Right lobe of liver (tissue), 6 donors: ENCODE results near the gene DQX1. TPM values are rescaled to one million over a fixed set of nuclear protein-coding genes. Genes with fewer than 3 reads are reported as not detected.

Source experiments
- ATAC-seq, 4 donors: fragments of 200-7000 bp; cut with Tn5 transposase; one replicate each; pipeline ENCODE4 v1.9.1; 2020; ENCODE audit warnings: mild to moderate bottlenecking in 4 of 4, moderate library complexity in 4 of 4
- DNase-seq, 3 donors: peaks; one replicate each; pipeline ENCODE4 v3.0.0-alpha.2; 2020
- H3K27ac ChIP-seq, 3 donors: fragments of 200-600 bp; one replicate each; pipeline ENCODE4 v1.8.0; 2022
- H3K27me3 ChIP-seq, 2 donors: fragments of 200-600 bp; one replicate each; pipeline ENCODE4 v1.8.0; 2022
- H3K36me3 ChIP-seq, 4 donors: fragments of 200-600 bp; sonication (generic) in 1 of 4; one replicate each; pipeline versions ENCODE4 v1.5.1 to v1.8.0; 2017 to 2022; ENCODE audit warnings: control low read depth in 1 of 4
- H3K4me1 ChIP-seq, 4 donors: fragments of 200-600 bp; sonication (generic) in 1 of 4; one replicate each; pipeline versions ENCODE4 v1.5.1 to v1.8.0; 2017 to 2022; ENCODE audit warnings: control low read depth in 1 of 4
- H3K4me3 ChIP-seq, 3 donors: fragments of 200-600 bp; one replicate each; pipeline ENCODE4 v1.8.0; 2022
- H3K9me3 ChIP-seq, 4 donors: fragments of 200-600 bp; sonication (generic) in 1 of 4; one replicate each; pipeline versions ENCODE4 v1.5.1 to v1.8.0; 2017 to 2022; ENCODE audit warnings: control low read depth in 1 of 4
- CTCF ChIP-seq, 4 donors: fragments of 200-600 bp in 3 of 4; fragments of 450-650 bp in 1 of 4; IDR thresholded peaks; one replicate each; pipeline versions ENCODE4 v1.5.1 to v1.8.0; 2016 to 2022; ENCODE audit warnings: antibody characterized with exemption in 4 of 4, mild to moderate bottlenecking in 2 of 4
- POLR2A ChIP-seq: fragments of 450-650 bp; IDR thresholded peaks from one replicate; pipeline ENCODE4 v1.6.1; 2017; ENCODE audit warnings: antibody characterized with exemption, mild to moderate bottlenecking
- WGBS: methylation state at CpG from one replicate; pipeline ENCODE4 v1.1.6; 2018; ENCODE audit warnings: low coverage, low lambda C conversion rate; ENCODE audit not compliant: insufficient coverage; ENCODE audit errors: missing lambda C conversion rate; 5-methylcytosine and 5-hydroxymethylcytosine counted together
- intact Hi-C, 2 donors: fragments of 100-400 bp; cut with DNase I; formaldehyde crosslinking; loops; one replicate each; pipeline versions ENCODE4 v1.11.2 to v1.14.1; 2022
- total RNA-seq, 6 experiments: library from RNA; depleted of rRNA in 2 of 6; stranded (reverse); fragments of >200 nt in 2 of 6; fragmentation: NEBNext Ultra II Directional in 3 of 6; extraction: Animal tissue kit (Norgen Biotek cat#: 25700) in 3 of 6; gene quantifications; one replicate each; pipeline versions ENCODE4 v1.1.0 to v1.2.4, GENCODE V29; 2016 to 2023
- donor health status: DM: no; HTN: yes; CAD: no.
- donor health status: DM: no; HTN: no; CAD: no.
- donor health status: DM: no; HTN: no; CAD: no.
- donor health status: DM: no; HTN: yes; CAD: no.
- donor health status: DM: no; HTN: yes; CAD: no.

The DQX1 gene
- total RNA-seq, 6 experiments from 2014 or later = not detected

- intact Hi-C loops = no loop called here
- no peaks in the 10 kb centered on the region for H3K27me3 ChIP-seq
- H3K36me3 ChIP-seq = no peaks in the 10 kb centered on the region
- ATAC-seq = no peak
- no peak overlapping the region for H3K27ac ChIP-seq
- H3K4me3 ChIP-seq = no peak overlapping the region
- no peak for DNase-seq
- H3K4me1 ChIP-seq = peaks cover 0 to 9% (median 3%) of the 10 kb centered on the region in 4 donors
- no peak for TF ChIP-seq POLR2A
- no peak for TF ChIP-seq CTCF (IDR thresholded peaks at IDR 0.05)
- H3K9me3 ChIP-seq = no peaks in the 10 kb centered on the region
- WGBS = 71% methylated on average over 14 of the region's 21 CpGs
These were observed 26.2 kb upstream of the DQX1 start for GRCh38 chr2:74551942-74552913.

- ATAC-seq = no peak
- Histone ChIP-seq H3K4me1 (peaks cover 0 to 9% (median 3%) of the 10 kb centered on the region in 4 donors), H3K27ac (no peak overlapping the region), H3K27me3 (no peaks in the 10 kb centered on the region), H3K9me3 (no peaks in the 10 kb centered on the region), H3K36me3 (no peaks in the 10 kb centered on the region), H3K4me3 (no peak overlapping the region)
- TF ChIP-seq CTCF (IDR thresholded peaks at IDR 0.05) = no peak
- TF ChIP-seq POLR2A = no peak
- intact Hi-C loops = no loop called here
- DNase-seq = no peak
These were observed 25.5 kb upstream of the DQX1 start for GRCh38 chr2:74551530-74551929.

- TF ChIP-seq CTCF (IDR thresholded peaks at IDR 0.05) (no peak), POLR2A (no peak)
- DNase-seq (no peak), ATAC-seq (no peak)
- no peak overlapping the region for H3K27ac ChIP-seq
- H3K27me3 ChIP-seq = no peaks in the 10 kb centered on the region
- H3K4me1 ChIP-seq = peaks cover 0 to 9% (median 3%) of the 10 kb centered on the region in 4 donors
- no peaks in the 10 kb centered on the region for H3K36me3 ChIP-seq
- H3K9me3 ChIP-seq = no peaks in the 10 kb centered on the region
- 70% methylated on average over 3 of the region's 7 CpGs for WGBS
- H3K4me3 ChIP-seq = no peak overlapping the region
- intact Hi-C loops = no loop called here
These were observed 24.2 kb upstream of the DQX1 start for GRCh38 chr2:74550231-74550630.

GRCh38 chr2:74548900-74549826 lies 23.1 kb upstream of the DQX1 start:
- Histone ChIP-seq H3K4me3 (peak overlapping the region; percentile 52 to 56 (median 54)), H3K27ac (no peak overlapping the region), H3K27me3 (no peaks in the 10 kb centered on the region), H3K4me1 (peaks cover 0 to 9% (median 3%) of the 10 kb centered on the region in 4 donors), H3K9me3 (no peaks in the 10 kb centered on the region), H3K36me3 (no peaks in the 10 kb centered on the region)
- TF ChIP-seq POLR2A (peak; percentile 37), CTCF (IDR thresholded peaks at IDR 0.05) (no peak)
- DNase-seq = peak; percentile 66 to 74 (median 67)
- WGBS = 14% methylated on average over 15 of the region's 85 CpGs
- intact Hi-C loops = no loop called here
- ATAC-seq = peak; percentile 85 to 91 (median 86)
